ENCODE results near the gene ADGRG4. TPM values are rescaled to one million over a fixed set of nuclear protein-coding genes. Genes with fewer than 3 reads are reported as not detected.
"Not testable (repeated sequence)": the region's sequence is repeated elsewhere in the genome, so short reads cannot be mapped to it uniquely, and the experiment has no call there.

Gene ADGRG4
- total RNA-seq, 1 donor from 2014 or later, result not detected

- ATAC-seq, result no peak
- DNase-seq, result no peak
- intact Hi-C loops (cut with micrococcal nuclease), result no loop called here
Observed at GRCh38 chrX:136275553-136275952, 25.2 kb upstream of the ADGRG4 start.

GRCh38 chrX:136286375-136286774 is 14.4 kb upstream of the ADGRG4 start:
- ATAC-seq; DNase-seq; intact Hi-C loops (cut with micrococcal nuclease): not testable (repeated sequence)

GRCh38 chrX:136291824-136292223 is 8.9 kb upstream of the ADGRG4 start:
- intact Hi-C loops (cut with micrococcal nuclease), result no loop called here
- no peak for ATAC-seq
- DNase-seq, result no peak

GRCh38 chrX:136292656-136293055 is 8.1 kb upstream of the ADGRG4 start:
- DNase-seq (no peak), ATAC-seq (no peak)
- intact Hi-C loops (cut with micrococcal nuclease), result no loop called here

- DNase-seq, result no peak
- intact Hi-C loops (cut with micrococcal nuclease), result no loop called here
- no peak for ATAC-seq
Observed at GRCh38 chrX:136295380-136295779, 5.4 kb upstream of the ADGRG4 start.

- ATAC-seq (no peak), DNase-seq (no peak)
- intact Hi-C loops (cut with micrococcal nuclease), result no loop called here
Observed at GRCh38 chrX:136303041-136303440, 2.3 kb downstream of the ADGRG4 start.

GRCh38 chrX:136304493-136304892 is 3.7 kb downstream of the ADGRG4 start:
- intact Hi-C loops (cut with micrococcal nuclease), result no loop called here
- DNase-seq, result no peak
- ATAC-seq, result no peak

GRCh38 chrX:136306182-136306581 is 5.4 kb downstream of the ADGRG4 start:
- ATAC-seq (no peak), DNase-seq (no peak)
- intact Hi-C loops (cut with micrococcal nuclease), result no loop called here

- intact Hi-C loops (cut with micrococcal nuclease), result no loop called here
- no peak for ATAC-seq
Observed at GRCh38 chrX:136307471-136307870, 6.7 kb downstream of the ADGRG4 start.

GRCh38 chrX:136310411-136310810 is 9.6 kb downstream of the ADGRG4 start:
- intact Hi-C loops (cut with micrococcal nuclease), result no loop called here
- DNase-seq (no peak), ATAC-seq (no peak)

More at GRCh38 chrX:136307471-136307870, 6.7 kb downstream of the ADGRG4 start:
- DNase-seq, result no peak

- DNase-seq, result no peak
- intact Hi-C loops (cut with micrococcal nuclease), result no loop called here
- ATAC-seq, result no peak
Observed at GRCh38 chrX:136318156-136318555, 17.4 kb downstream of the ADGRG4 start.

GRCh38 chrX:136318895-136319597 is 18.3 kb downstream of the ADGRG4 start:
- intact Hi-C loops (cut with micrococcal nuclease), result no loop called here
- DNase-seq (no peak), ATAC-seq (no peak)

GRCh38 chrX:136319600-136319999 is 18.8 kb downstream of the ADGRG4 start:
- DNase-seq (no peak), ATAC-seq (no peak)
- intact Hi-C loops (cut with micrococcal nuclease), result no loop called here

- DNase-seq (no peak), ATAC-seq (no peak)
- intact Hi-C loops (cut with micrococcal nuclease), result no loop called here
Observed at GRCh38 chrX:136321532-136321931, 20.8 kb downstream of the ADGRG4 start.

GRCh38 chrX:136322064-136322463 is 21.3 kb downstream of the ADGRG4 start:
- DNase-seq (no peak), ATAC-seq (peak; percentile 27)
- intact Hi-C loops (cut with micrococcal nuclease), result no loop called here

GRCh38 chrX:136325377-136325776 is 24.6 kb downstream of the ADGRG4 start:
- DNase-seq (no peak), ATAC-seq (no peak)
- intact Hi-C loops (cut with micrococcal nuclease), result no loop called here

GRCh38 chrX:136328933-136329332 is 28.2 kb downstream of the ADGRG4 start:
- DNase-seq (no peak), ATAC-seq (no peak)
- intact Hi-C loops (cut with micrococcal nuclease), result no loop called here

GRCh38 chrX:136336623-136337022 is 35.9 kb downstream of the ADGRG4 start:
- DNase-seq (no peak), ATAC-seq (no peak)
- intact Hi-C loops (cut with micrococcal nuclease), result no loop called here

GRCh38 chrX:136339702-136340101 is 38.9 kb downstream of the ADGRG4 start:
- ATAC-seq, result no peak
- intact Hi-C loops (cut with micrococcal nuclease), result no loop called here
- DNase-seq, result no peak

GRCh38 chrX:136344320-136344719 is 43.6 kb downstream of the ADGRG4 start:
- no peak for ATAC-seq
- DNase-seq, result no peak
- intact Hi-C loops (cut with micrococcal nuclease), result no loop called here

GRCh38 chrX:136346506-136346905 is 45.7 kb downstream of the ADGRG4 start:
- DNase-seq (no peak), ATAC-seq (no peak)
- intact Hi-C loops (cut with micrococcal nuclease), result no loop called here

- intact Hi-C loops (cut with micrococcal nuclease), result no loop called here
- no peak for DNase-seq
- no peak for ATAC-seq
Observed at GRCh38 chrX:136347706-136348105, 46.9 kb downstream of the ADGRG4 start.

Measured in left ventricle myocardium superior (tissue), 1 donor.